GM19035 (cell line): Measurements from ENCODE around the gene FNDC3B.

Experiments
- ATAC-seq: cut with Tn5 transposase; IDR thresholded peaks from one replicate; pipeline ENCODE4 v1.9.1; 2021; ENCODE audit not compliant: unreplicated experiment

The FNDC3B gene

GRCh38 chr3:172376881-172377280, 337.5 kb downstream of the FNDC3B start:
- no peak for ATAC-seq

GRCh38 chr3:172378439-172378838, 339.1 kb downstream of the FNDC3B start:
- ATAC-seq: no peak

GRCh38 chr3:172379372-172379771, 340.0 kb downstream of the FNDC3B start:
- ATAC-seq: no peak

- ATAC-seq: no peak
These were observed 341.3 kb downstream of the FNDC3B start for GRCh38 chr3:172380632-172381031.

- ATAC-seq: no peak
These were observed 344.0 kb downstream of the FNDC3B start for GRCh38 chr3:172383306-172383796.

- no peak for ATAC-seq
These were observed 345.5 kb downstream of the FNDC3B start for GRCh38 chr3:172384836-172385235.

GRCh38 chr3:172387728-172388127, 348.4 kb downstream of the FNDC3B start:
- ATAC-seq: no peak

GRCh38 chr3:172388412-172389078, 349.2 kb downstream of the FNDC3B start:
- ATAC-seq: no peak

GRCh38 chr3:172390792-172391191, 351.4 kb downstream of the FNDC3B start:
- no peak for ATAC-seq

GRCh38 chr3:172391592-172392302, 352.4 kb downstream of the FNDC3B start:
- ATAC-seq: no peak

- ATAC-seq: no peak
These were observed 355.3 kb downstream of the FNDC3B start for GRCh38 chr3:172394692-172395091.

- ATAC-seq: no peak
These were observed 357.0 kb downstream of the FNDC3B start for GRCh38 chr3:172396400-172396799.

GRCh38 chr3:172397716-172398405, 358.5 kb downstream of the FNDC3B start:
- ATAC-seq: no peak

GRCh38 chr3:172398484-172398883, 359.1 kb downstream of the FNDC3B start:
- no peak for ATAC-seq

GRCh38 chr3:172402090-172402489, 362.7 kb downstream of the FNDC3B start:
- no peak for ATAC-seq

- no peak for ATAC-seq
These were observed 363.7 kb downstream of the FNDC3B start for GRCh38 chr3:172402892-172403643.

- ATAC-seq: no peak
These were observed 365.0 kb downstream of the FNDC3B start for GRCh38 chr3:172404237-172404962.

GRCh38 chr3:172405914-172406313, 366.5 kb downstream of the FNDC3B start:
- ATAC-seq: no peak

- no peak for ATAC-seq
These were observed 368.5 kb downstream of the FNDC3B start for GRCh38 chr3:172407872-172408271.

- no peak for ATAC-seq
These were observed 371.5 kb downstream of the FNDC3B start for GRCh38 chr3:172410702-172411477.
